ENCODE data around the gene ZMYND11. TPM values are rescaled to one million over a fixed set of nuclear protein-coding genes. Genes with fewer than 3 reads are reported as not detected.

ZMYND11 gene
- total and polyA plus RNA-seq, 2 of the 13 experiments (the other 11 are each of a cell fraction or from before 2014, with no cell fraction given) = 17.5 to 38.7 TPM

GRCh38 chr10:173741-174140 is 38.5 kb downstream of the ZMYND11 start (continued):
- no peak for TF ChIP-seq POLR2G (IDR thresholded peaks at IDR 0.05; ENCODE audit: low read depth, low read length)
- TF ChIP-seq MNT (IDR thresholded peaks at IDR 0.05) = no peak
- no peak for TF ChIP-seq RBM22 (optimal IDR thresholded peaks at IDR 0.05; ENCODE audit: low read length)
- no peak for TF ChIP-seq CENPT (CRISPR knock-in tag; IDR thresholded peaks at IDR 0.05; ENCODE audit: low read depth)
- no peak for TF ChIP-seq GATAD2A (CRISPR knock-in tag; IDR thresholded peaks at IDR 0.05)
- no peak for TF ChIP-seq CAMTA2 (CRISPR knock-in tag; IDR thresholded peaks at IDR 0.05; ENCODE audit: borderline replicate concordance)

- Histone ChIP-seq H4K20me1 (ENCODE audit: insufficient read depth, low read length) (peaks cover 2% of the 10 kb centered on the region; the same call in 1 of the 2 replicates), H3K27ac (ENCODE audit: extremely low read length, insufficient read depth, low read length) (no peak overlapping the region), H3K4me1 (ENCODE audit: insufficient read depth, low read length) (no peaks in the 10 kb centered on the region), H3K79me2 (ENCODE audit: insufficient read depth, low read length) (no peaks in the 10 kb centered on the region), H3K36me3 (replicated peaks in 1 of 2; ENCODE audit: control insufficient read depth in 1 of 2, insufficient read depth in 2 of 2, low read length in 2 of 2) (peaks cover 3 to 5% of the 10 kb centered on the region in 2 experiments; a peak in 1 of 5 replicates), H3K27me3 (ENCODE audit: control insufficient read depth in 1 of 2, insufficient read depth in 2 of 2, low read length in 2 of 2) (no peaks in the 10 kb centered on the region), H3K4me3 (replicated peaks in 1 of 3; ENCODE audit: insufficient read depth in 1 of 3, low read depth in 2 of 3, low read length in 3 of 3) (no peak overlapping the region), H2AFZ (ENCODE audit: low read length) (no peak overlapping the region), H3K9ac (ENCODE audit: insufficient read depth, low read depth, low read length) (no peak overlapping the region), H3K4me2 (ENCODE audit: low read depth, low read length) (no peak overlapping the region), H3K9me3 (ENCODE audit: low read length) (no peaks in the 10 kb centered on the region)
- in situ Hi-C loops (cut with HindIII; ENCODE audit: extremely low pct_ligation_motif_present, low pct_unique_long_range_greater_than_20kb) = no loop called here
- intact Hi-C loops (cut with micrococcal nuclease; ENCODE audit: unreplicated experiment) = no loop called here
- DNase-seq (ENCODE audit: low spot score) = no peak
- ChIA-PET CTCF (ENCODE audit: low intra/inter-chr PET ratio, low total read pairs) (no interaction called here), POLR2A (no interaction called here)
- FAIRE-seq = no peak
- ATAC-seq = no peak
- BruUV-seq (replicated peaks) = no TSS peak
- no peak for TF ChIP-seq SUZ12 (IDR thresholded peaks at IDR 0.05; ENCODE audit: low read depth, low read length)
- no peak for TF ChIP-seq ZBTB10 (CRISPR knock-in tag; IDR thresholded peaks at IDR 0.05; ENCODE audit: borderline replicate concordance)
- no peak for TF ChIP-seq ZNF589 (CRISPR knock-in tag; conservative IDR thresholded peaks at IDR 0.05)
- TF ChIP-seq JARID2 (CRISPR knock-in tag; IDR thresholded peaks at IDR 0.05; ENCODE audit: insufficient replicate concordance) = no peak
- TF ChIP-seq KLF11 (CRISPR knock-in tag; IDR thresholded peaks at IDR 0.05) = no peak
- no peak for TF ChIP-seq ATRX (CRISPR knock-in tag; IDR thresholded peaks at IDR 0.05; ENCODE audit: borderline replicate concordance)
- no peak for TF ChIP-seq ZSCAN30 (CRISPR knock-in tag; IDR thresholded peaks at IDR 0.05)
- no peak for TF ChIP-seq SATB2 (CRISPR knock-in tag; IDR thresholded peaks at IDR 0.05)
- TF ChIP-seq THYN1 (CRISPR knock-in tag; IDR thresholded peaks at IDR 0.05; ENCODE audit: borderline replicate concordance, low read depth) = no peak
- TF ChIP-seq NFE2L1 (CRISPR knock-in tag; IDR thresholded peaks at IDR 0.05; ENCODE audit: borderline replicate concordance) = no peak
- no peak for TF ChIP-seq NCOR1 (IDR thresholded peaks at IDR 0.05; ENCODE audit: borderline replicate concordance, low read length)
These were observed 41.4 kb downstream of the ZMYND11 start for GRCh38 chr10:176677-177076.

Data from HepG2 (cell line).